Activated CD4-positive, alpha-beta T cell treated with anti-CD3 and anti-CD28 coated beads for 4 hours (primary cell): ENCODE data around the gene SH3RF1.

Experiments used
- DNase-seq, 2 donors: peaks; one replicate each; pipeline ENCODE4 v3.0.0-alpha.2; 2020

The SH3RF1 gene

DNA sequence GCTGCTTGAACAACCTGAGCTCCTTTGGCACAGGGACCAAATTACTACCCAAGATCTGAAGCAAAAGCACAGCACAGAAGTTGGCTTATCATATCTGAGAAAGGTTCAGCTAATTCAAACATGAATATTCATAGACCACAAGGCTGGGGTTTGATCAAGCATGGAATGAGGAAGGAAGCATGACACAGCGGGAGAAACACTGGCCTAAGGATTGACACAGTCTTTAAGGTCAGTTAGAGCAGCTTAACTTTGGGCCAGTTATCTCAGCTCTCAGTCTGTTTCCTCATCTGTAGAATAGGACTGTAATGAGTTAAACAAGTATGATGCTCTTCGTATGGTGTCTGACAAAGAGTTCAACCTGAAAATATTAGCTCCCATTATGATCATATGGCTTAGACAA is 172.2 kb downstream of the SH3RF1 start:
- DNase-seq, result no peak

DNA sequence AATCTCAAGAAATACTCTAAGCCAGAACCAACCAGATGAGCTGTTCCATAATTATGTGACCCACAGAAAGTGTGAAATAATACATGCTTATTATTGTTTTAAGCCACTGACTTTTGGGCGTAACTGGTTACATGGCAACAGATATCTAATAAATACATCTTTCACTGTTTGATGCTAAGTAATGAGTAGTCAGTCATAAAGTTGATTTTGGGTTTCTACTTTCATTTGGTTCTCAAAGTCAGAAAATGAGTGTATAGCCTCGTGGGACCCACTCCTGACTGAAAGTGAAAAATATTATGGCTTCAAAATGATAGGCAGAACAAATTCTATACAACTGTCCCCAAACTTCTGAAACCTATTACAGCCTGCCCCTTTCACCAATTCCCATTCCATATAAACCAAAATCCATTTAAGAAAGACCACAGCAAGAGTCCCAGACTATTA is 172.7 kb downstream of the SH3RF1 start:
- DNase-seq, result no peak

DNA sequence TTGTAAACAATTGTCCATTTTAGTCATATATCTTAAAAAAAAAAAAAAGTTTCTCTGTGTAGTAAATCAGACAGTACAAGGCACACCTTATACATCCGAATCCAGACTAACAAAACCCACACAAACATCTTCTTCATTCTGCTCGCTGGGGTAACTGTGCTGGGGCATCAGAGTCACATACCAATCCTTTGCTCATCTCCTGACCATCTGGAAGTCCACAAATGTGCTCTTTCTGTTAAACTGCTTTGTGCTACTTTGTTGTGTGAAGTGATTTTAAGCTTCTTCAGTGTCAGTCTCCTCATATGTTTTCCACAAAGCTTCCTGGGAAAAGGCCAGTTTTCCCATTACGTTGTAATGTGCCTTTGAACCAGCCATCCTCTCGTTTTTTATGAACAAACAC is 174.5 kb downstream of the SH3RF1 start:
- no peak for DNase-seq

DNA sequence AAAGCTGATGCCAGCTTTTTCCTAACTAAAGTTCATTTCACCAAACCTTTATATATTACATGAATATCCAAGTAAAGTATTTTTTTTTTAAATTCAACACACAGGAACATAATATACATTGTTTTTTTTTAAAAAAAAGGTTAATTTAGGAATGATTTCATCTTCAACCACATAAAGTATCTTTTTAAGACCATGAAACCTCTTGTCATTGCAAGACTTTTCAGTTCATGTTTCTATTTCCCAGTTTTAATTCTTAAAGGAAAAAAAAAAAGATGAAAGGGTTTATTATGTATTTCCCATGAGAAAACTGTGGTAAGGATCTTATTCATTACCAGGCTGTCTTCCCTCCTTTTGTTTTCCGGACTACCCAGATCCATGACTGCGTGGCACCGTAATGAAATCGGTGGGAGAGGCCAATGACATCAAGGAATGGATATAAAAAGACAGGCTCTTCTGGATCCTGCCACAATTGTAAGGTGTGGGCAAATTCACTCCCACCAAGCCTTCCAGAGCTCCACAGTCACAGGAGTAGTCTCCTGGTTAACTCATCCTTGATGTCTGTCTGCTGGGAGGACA is 176.0 kb downstream of the SH3RF1 start:
- DNase-seq, result no peak

DNA sequence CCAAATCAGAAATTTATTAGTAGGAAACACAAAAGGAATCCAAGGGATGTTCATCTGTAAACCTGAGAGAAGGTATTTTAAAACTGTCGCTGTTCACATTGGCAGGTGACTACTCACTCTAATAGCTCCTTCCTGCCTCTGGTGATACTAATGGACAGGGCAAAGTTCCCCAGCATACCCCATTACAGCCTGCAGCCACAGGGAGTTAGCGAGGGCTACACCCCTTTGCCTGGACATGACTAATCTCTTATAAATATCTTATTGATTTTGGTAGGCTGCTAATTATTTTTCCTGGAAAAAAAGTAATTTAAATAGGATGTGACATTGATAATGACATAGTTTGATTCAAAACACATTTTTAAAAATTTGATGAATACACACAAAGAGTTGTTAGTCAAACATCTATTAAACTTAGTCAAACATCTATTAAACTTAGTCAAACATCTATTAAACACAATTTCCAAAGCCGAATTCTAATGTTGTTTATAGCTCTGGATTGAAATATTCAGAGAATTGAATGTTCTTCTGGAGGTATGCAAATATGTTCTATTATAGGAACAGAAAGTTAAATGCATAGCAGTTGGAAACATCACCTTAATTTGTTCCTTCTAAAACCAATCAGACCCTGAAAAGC is 177.8 kb downstream of the SH3RF1 start:
- DNase-seq, result no peak

DNA sequence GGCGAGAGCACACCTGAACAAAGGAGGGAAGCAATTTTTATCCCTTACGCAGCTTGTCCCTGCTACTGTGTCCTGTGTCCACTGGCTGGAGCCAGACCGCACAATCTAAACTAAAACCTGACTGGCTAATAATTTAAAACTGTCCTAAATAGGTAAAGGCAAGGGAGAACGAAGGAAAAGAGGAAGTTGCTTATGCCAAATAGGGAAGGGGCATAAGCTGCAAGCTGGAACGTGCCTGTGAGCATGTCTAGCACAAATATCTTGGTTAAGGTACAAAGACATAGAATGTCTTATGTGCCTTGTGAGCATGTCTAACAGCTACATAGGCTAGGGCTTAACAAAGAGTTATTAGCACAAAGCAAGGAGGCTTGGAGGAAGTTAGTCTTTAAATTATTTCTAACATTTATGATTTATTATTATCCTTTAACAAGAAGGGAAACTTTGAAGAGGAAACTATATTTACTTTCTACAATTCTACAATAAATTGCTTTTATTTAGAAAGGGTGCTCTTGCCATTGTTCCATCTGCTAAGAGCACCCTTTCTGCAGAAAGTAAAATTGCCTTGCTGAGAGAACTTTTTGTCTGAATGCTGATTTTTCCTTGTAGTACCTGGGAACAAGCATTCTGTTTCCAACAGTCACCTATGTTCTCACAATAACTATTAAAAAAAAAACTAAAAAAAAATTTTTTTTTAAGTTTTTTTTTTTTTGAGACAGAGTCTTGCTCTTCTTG is 180.1 kb downstream of the SH3RF1 start:
- no peak for DNase-seq

DNA sequence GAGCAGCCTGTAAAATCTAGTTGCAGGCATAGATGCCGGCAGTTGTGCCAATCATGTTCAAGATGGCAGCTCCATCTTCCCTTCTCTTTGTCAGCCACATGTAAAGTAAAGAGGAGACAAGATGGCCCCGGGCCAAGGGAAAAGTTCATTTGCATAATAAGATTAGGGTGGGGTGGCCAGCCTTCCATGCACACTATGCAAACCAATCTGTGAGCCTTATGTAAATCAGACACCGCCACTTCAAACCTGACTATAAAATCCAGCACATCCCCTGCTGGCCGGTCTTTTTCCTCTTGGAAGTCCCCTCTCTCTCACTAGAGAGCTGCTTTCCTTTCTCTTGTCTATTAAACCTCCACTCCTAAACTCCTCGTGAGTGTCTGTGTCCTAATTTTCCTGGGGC is 181.8 kb downstream of the SH3RF1 start:
- no peak for DNase-seq

DNA sequence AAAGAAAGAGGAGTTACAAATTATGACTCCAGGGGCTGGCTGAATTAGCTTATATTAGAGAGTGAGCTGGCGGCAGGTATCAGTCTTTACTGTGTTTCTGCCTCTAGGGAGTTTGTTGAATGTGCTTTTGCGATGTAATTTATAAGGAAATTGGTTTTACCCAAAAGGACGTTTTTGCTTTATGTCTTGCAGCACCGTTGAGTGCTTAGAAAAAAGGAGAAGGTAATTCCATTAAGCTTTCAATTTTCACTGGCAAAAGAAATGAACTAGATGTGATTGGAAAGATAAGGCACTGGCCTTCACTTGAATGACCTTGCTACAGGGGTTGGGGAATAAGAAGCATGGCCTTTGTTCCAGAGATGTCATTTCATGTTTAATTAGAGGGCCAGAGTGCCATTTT is 185.8 kb downstream of the SH3RF1 start:
- no peak for DNase-seq

DNA sequence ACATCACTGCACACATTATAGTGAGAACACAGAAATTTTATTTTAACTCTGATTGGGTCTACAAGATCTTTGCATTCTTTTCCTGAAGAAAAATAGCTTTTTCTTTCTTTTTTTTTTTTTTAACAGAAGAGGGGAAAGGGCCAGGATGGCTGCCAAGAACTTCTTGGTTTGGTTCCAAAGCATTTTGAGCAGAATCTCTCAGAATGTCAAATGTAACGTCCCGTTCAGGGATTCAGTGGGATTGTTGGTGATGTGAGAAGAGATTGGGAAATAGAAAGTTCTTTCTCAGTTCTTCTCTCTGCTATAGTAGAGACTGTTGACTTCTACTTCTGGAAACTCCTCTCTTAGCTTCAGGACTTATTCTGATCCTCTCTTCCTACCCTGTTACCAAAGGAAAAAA is 189.8 kb downstream of the SH3RF1 start:
- no peak for DNase-seq

DNA sequence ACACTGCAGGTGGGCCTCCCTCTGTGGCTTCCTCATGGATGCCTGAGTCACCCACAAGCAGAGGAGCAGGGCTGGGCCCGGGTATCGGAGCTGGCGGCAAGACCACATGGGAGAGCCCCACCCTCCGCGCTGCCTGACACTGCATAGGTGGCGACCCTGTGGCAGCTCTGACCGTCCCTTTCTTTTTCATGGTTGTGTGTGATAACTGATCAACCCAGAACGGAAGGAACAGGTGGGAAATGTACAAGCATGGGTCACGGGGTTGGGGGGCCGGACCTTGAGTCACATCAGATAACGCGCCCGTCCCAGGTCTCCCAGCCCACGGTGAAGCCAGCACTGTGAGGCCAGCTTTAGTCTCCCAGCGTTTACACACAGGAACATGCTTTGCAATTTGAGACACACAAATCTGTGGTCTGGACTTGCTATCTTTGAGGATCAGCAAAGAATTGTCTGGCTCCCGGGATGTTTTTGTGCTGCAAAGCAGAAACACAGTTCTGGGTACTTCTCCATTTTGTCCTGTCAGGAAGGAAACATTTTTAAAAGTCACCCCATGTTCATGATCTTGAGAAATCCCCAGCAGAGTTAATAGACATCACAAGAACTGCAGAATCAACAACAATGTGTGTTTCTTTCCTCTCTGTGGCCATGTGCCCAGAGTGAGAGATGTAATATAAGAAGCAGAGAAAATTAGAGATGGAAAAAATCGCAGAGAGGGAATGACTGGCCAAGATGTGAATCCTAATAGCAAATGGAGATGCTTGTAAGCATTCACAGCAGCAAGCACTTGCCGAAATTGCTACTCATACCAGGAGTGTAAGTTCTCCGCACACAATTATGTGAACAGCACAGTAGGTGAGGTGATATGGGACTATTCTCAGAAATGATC is 190.6 kb downstream of the SH3RF1 start:
- DNase-seq, result no peak

DNA sequence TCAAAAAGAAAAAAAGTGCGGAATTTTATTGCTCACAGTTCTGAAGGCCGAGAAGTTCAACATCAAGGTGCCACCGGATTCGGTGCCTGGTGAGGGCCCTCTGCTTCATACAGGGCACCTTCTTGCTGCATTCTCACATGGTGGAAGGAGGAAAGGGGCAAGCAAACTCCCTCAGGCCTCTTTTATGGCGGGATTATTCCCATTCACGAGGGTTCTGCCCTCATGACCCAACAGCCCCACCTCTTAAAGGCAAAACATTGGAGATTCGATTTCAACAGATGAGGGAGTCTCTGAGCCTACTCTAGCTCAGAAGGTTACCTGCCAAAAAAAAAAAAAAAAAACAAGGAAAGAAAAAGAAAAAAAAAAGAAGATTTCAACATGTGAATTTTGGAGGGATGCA is 196.6 kb downstream of the SH3RF1 start:
- DNase-seq, result no peak

DNA sequence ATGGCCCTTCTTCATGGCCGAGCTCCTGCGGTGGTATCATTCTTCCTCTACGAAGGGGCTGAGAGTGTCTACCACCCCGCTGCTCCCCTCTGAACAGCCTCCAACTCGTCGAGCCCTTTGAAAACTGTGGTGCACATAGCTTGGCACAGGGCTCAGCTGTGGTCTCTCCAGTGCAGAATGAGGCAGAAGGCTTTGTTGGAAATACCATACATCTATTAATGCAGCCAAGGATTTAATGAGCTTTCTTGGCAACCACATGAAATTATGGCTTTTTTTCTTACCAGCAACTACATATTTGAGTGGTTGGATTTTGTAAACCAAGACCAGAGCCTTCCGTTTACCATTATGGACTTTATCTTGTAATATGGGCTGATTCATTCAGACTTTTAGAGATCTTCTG is 199.0 kb downstream of the SH3RF1 start:
- DNase-seq, result no peak

DNA sequence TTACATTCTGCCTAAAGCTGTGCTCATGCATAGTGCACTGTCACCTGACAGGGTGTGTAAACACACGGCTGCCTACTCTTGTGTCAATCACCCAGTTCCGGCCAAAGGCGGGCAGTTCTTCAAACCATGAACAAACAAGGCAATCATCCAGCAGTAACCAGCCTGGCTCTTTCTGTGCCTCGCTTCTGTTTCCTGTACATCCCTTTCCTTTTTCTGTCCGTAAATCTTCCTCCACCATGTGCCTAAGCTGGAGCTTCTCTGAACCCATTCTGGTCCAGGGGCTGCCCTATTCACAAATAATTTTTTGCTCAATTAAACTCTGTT is 199.9 kb downstream of the SH3RF1 start:
- DNase-seq, result no peak

DNA sequence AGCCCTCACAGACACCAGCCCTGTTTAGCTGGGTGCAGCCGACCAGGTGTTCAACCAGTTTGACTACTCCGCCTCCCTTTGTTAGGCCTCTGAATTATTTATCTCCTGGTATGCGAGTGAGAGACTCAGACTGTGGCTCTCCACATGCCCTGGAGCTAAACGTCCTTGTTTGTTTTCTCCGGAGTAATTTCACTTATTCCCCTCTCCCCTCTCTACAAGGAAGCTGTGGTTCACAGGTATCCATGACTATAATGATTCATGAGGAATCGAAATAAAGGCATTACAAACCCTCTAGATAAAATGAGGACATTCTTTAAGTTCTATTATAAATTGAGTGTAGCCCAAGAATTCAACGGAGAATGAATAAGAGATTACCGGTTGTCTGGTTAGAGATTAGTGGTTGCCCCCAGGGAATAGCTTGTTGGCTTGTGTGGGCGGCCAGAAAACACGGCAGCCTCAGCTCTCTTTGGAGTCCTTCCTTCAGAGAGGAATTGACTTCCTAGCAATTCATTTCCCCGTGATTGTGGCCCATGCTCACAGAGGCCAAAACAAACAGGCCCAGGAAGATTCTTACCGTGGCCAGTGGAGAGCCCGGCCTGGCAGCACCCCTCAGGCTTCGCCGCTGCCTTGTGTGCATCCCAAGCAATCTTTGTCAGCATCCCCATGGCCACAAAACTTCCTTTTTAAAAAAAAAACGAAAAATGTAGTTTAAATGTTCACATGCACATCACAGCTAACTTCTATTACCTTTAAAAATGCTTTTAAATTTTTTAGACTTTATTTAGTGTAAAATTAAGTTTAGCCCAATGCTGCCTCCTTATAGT is 200.5 kb downstream of the SH3RF1 start:
- DNase-seq, result no peak

DNA sequence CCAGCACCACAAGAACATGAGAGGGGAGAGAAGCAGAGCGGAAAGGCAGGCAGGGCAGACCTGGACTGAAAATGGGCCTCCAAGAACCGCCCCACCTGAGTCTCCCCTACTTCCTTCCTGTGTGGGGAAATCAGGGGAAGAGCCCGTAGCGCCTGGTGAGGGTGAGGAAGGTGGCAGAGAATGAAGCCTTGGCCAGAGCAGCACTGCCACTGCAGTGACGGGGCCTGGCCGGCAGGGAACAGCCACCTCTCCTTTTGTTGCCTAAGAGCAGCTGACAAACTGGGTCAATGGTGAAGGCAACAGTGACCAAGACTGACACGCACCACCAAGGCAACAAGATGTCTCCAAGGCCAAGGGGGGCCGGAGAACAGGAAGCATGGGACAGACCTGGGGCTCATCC is 202.3 kb downstream of the SH3RF1 start:
- no peak for DNase-seq

DNA sequence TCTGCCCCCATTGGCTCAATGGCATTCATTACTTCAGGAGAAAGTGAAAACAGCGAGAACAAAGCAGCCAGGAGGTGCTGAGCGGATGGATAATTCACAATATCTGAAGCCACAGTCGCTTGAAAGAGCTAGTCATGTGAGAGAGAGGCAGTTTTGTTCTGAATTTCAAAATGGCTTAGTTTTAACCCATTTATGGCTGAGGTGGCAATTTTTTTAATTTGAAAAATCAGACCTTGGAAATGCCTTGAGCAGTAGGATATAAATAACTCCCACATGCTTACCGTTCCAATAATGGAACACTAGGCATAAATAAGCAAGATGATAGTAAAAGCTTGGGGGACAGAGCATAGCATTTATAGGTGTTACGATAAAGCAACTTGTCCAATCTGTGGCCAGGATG is 203.8 kb downstream of the SH3RF1 start:
- DNase-seq, result no peak

DNA sequence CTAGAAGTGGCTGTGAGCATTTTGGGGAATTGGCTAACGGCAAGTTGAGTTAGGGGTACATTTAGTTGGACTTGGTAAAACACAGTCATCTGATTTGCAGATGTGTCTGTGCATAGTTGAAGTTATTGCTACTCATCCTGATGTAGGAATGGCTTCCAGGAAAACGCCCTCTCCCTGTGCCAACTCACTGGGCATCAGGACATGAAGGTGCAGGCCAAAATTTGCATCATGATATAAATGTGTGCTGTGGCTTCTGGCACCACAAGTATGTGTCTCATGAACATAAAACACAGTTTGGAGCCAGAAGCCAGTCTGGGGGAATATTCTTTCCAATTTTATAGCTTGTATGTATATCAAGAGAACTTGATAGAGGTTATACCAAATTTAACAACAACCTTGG is 206.5 kb downstream of the SH3RF1 start:
- no peak for DNase-seq

DNA sequence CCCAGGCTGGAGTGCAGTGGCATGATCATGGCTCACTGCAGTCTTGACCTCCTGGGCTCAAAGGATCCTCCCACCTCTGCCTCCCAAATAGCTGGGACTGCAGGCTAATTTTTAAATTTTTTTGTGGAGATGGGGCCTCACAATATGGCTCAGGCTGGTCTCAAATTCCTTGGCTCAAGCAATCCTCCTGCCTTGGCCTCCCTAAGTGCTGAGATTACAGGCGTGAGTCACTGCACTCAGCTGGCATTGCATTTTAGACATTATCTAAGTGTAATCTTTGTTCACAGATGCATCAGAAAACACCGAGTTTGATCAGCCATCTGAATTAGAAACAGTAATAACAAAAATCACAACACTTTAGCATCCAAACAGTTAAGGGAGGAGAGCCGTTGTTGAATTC is 207.3 kb downstream of the SH3RF1 start:
- DNase-seq, result no peak

DNA sequence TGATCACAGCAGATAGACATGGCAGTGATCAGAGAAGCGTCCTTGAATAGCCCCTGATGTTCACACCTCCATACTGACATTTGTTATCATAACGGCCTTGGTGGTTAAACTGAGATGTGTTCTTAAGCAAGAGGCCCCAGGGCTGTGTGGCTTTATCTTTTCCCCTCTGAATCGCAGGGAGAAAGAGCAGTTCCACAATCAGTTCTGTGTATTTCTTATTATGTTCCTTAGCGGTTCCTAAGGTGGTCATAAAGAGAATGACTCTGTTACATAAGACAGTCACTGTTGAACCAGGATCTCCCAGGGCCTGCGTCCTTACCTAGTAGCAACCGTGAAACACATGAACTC is 207.9 kb downstream of the SH3RF1 start:
- DNase-seq, result no peak

DNA sequence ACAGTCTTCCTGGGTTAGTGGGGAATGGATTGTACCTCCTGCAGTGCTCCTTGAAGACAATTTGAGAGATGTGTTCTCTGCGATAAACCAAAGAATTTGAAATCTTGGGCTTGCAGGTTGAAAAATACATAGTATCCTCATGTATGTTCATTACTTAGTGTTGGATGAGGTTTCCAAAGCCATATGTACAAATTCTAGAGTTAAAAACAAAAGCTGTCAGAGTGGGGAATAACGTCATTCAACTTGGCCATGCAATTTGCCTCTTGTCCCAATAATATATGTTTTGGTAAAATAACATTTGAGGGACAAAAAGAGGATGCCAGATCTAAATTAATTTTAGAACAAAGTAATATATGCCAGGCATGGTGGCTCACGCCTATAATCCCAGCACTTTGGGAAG is 209.4 kb downstream of the SH3RF1 start:
- no peak for DNase-seq

DNA sequence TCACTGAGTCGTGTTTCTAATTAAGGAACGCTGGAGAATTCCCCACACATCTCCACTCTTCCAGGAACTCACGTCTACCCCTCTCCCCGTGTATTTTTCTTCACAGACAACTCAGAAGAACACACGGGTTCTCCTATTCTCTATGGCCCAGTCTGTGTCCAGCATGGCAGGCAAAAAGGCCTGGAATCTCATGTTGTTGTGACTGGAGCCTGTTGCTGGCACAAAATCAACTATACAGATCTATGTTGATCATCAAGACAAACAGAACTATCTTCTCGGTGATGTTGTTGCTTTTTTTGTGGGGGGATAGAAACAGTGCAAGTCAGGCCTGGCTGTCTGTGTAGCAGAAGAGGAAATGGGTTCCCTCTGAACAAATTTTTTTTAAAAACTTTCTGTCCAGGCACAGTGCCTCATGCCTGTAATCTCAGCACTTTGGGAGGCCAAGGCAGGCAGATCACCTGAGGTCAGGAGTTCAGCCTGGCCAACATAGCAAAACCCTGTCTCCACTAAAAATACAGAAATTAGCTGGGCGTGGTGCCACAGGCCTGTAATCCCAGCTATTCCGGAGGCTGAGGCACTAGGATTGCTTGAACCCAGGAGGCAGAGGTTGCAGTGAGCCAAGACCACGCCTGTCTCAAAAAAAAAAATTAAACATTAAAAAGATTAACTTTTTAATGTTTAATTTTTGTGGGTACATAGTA is 210.2 kb downstream of the SH3RF1 start:
- no peak for DNase-seq
